ENCODE results near the gene BMP15. TPM values are rescaled to one million over a fixed set of nuclear protein-coding genes. Genes with fewer than 3 reads are reported as not detected.

The BMP15 gene
- total and polyA plus RNA-seq, 2 of the 13 experiments (the other 11 are each of a cell fraction or from before 2014, with no cell fraction given), result not detected

- Histone ChIP-seq H3K36me3 (replicated peaks in 1 of 2; ENCODE audit: control insufficient read depth in 1 of 2, insufficient read depth in 2 of 2, low read length in 2 of 2) (no peaks in the 10 kb centered on the region), H3K9me3 (ENCODE audit: low read length) (no peaks in the 10 kb centered on the region), H3K4me1 (ENCODE audit: insufficient read depth, low read length) (no peaks in the 10 kb centered on the region), H4K20me1 (ENCODE audit: insufficient read depth, low read length) (no peaks in the 10 kb centered on the region), H3K27ac (ENCODE audit: extremely low read length, insufficient read depth, low read length) (no peak overlapping the region), H3K9ac (ENCODE audit: insufficient read depth, low read depth, low read length) (no peak overlapping the region), H3K79me2 (ENCODE audit: insufficient read depth, low read length) (no peaks in the 10 kb centered on the region), H3K27me3 (ENCODE audit: control insufficient read depth in 1 of 2, insufficient read depth in 2 of 2, low read length in 2 of 2) (no peaks in the 10 kb centered on the region; a peak in 1 of 5 replicates), H3K4me3 (replicated peaks in 1 of 3; ENCODE audit: insufficient read depth in 1 of 3, low read depth in 2 of 3, low read length in 3 of 3) (no peak overlapping the region), H2AFZ (ENCODE audit: low read length) (no peak overlapping the region), H3K4me2 (ENCODE audit: low read depth, low read length) (no peak overlapping the region)
- no TSS peak for BruUV-seq (replicated peaks)
- DNase-seq (ENCODE audit: low spot score) (peak; percentile 1), ATAC-seq (no peak), FAIRE-seq (no peak)
- CTCF ChIA-PET (ENCODE audit: low intra/inter-chr PET ratio, low total read pairs), result no interaction called here
- TF ChIP-seq RFXAP (CRISPR knock-in tag; IDR thresholded peaks at IDR 0.05; ENCODE audit: borderline replicate concordance) (no peak), CTCF (CRISPR knock-in tag; IDR thresholded peaks at IDR 0.05) (peak; percentile 28; the same call in 1 of the 2 replicates)
- intact Hi-C loops (cut with micrococcal nuclease; ENCODE audit: unreplicated experiment), result loop anchor here (5.0 kb wide), 1 partner anchor 228 kb away; no protein-coding TSS in a partner anchor
- POLR2A ChIA-PET, result no interaction called here
- in situ Hi-C loops (cut with HindIII; ENCODE audit: extremely low pct_ligation_motif_present, low pct_unique_long_range_greater_than_20kb), result no loop called here
Observed at GRCh38 chrX:50920132-50920531, 9.6 kb downstream of the BMP15 start.

GRCh38 chrX:50927127-50927526, 16.6 kb downstream of the BMP15 start:
- in situ Hi-C loops (cut with HindIII; ENCODE audit: extremely low pct_ligation_motif_present, low pct_unique_long_range_greater_than_20kb), result no loop called here

More at GRCh38 chrX:50927127-50927526, 16.6 kb downstream of the BMP15 start:
- intact Hi-C loops (cut with micrococcal nuclease; ENCODE audit: unreplicated experiment), result no loop called here
- Histone ChIP-seq H3K27me3 (ENCODE audit: control insufficient read depth in 1 of 2, insufficient read depth in 2 of 2, low read length in 2 of 2) (no peaks in the 10 kb centered on the region), H4K20me1 (ENCODE audit: insufficient read depth, low read length) (no peaks in the 10 kb centered on the region), H3K4me1 (ENCODE audit: insufficient read depth, low read length) (no peaks in the 10 kb centered on the region), H3K4me2 (ENCODE audit: low read depth, low read length) (no peak overlapping the region), H3K9me3 (ENCODE audit: low read length) (no peaks in the 10 kb centered on the region), H3K79me2 (ENCODE audit: insufficient read depth, low read length) (no peaks in the 10 kb centered on the region), H3K4me3 (replicated peaks in 1 of 3; ENCODE audit: insufficient read depth in 1 of 3, low read depth in 2 of 3, low read length in 3 of 3) (no peak overlapping the region), H3K9ac (ENCODE audit: insufficient read depth, low read depth, low read length) (no peak overlapping the region), H3K36me3 (replicated peaks in 1 of 2; ENCODE audit: control insufficient read depth in 1 of 2, insufficient read depth in 2 of 2, low read length in 2 of 2) (no peaks in the 10 kb centered on the region), H2AFZ (ENCODE audit: low read length) (no peak overlapping the region), H3K27ac (ENCODE audit: extremely low read length, insufficient read depth, low read length) (no peak overlapping the region)
- FAIRE-seq (no peak), DNase-seq (ENCODE audit: low spot score) (no peak), ATAC-seq (no peak)
- BruUV-seq (replicated peaks), result no TSS peak
- ChIA-PET CTCF (ENCODE audit: low intra/inter-chr PET ratio, low total read pairs) (no interaction called here), POLR2A (no interaction called here)
- TF ChIP-seq ZNF136 (CRISPR knock-in tag; IDR thresholded peaks at IDR 0.05; ENCODE audit: low read depth), result no peak
- TF ChIP-seq MIXL1 (CRISPR knock-in tag; IDR thresholded peaks at IDR 0.05), result no peak
